CD4-positive, alpha-beta T cell treated with Interleukin-15 for 4 hours (primary cell): Measurements from ENCODE around the gene CCDC78.

Experiments used
- DNase-seq: peaks from one replicate; pipeline ENCODE4 v3.0.0-alpha.2; 2020; ENCODE audit warnings: low spot score

Gene CCDC78

DNA sequence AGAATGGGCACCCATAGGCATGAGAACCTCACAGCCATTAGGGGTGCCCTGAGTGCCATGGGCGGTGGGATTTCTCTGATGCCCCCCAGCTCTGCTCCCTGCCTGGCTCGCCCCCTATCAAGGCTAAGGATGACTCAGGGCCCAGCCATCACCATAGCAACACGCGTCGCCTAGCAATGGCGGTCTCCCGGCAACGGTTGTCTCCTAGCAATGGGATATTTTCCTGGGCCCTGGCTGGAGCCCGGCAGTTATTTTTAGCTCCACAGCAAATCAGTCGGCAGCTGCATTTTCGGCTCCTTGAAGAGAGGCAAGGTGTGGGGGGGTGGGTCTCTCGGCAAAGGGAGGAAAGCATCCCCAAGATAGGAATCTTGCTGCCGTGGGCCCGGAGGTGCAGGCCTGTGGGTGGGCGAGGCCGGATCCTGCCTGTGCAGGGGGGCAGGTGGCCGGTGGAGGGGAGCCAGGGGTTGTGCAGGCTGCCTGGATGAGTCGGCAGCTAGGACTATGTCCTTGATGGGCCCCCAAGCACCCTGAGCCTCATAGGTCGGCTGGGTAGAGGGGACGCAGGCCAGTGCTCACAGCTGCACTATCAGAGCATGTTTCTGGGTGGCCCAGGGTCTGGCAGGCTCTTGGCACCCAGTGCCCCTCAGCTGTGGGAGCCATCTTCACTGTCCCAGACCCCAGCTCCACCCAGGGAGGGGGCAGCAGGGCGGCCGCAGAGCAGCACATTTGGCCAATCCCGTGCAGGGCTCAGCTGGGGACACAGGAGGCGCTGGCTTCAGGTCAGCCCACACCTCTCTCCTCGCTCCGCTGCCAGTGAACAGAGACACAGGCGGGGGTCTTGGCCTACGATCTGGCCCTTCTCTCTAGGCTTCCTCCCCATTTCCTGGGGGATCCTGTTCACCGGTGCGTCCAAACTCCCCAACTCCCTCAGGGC, 16.4 kb downstream of the CCDC78 start:
- DNase-seq: no peak

DNA sequence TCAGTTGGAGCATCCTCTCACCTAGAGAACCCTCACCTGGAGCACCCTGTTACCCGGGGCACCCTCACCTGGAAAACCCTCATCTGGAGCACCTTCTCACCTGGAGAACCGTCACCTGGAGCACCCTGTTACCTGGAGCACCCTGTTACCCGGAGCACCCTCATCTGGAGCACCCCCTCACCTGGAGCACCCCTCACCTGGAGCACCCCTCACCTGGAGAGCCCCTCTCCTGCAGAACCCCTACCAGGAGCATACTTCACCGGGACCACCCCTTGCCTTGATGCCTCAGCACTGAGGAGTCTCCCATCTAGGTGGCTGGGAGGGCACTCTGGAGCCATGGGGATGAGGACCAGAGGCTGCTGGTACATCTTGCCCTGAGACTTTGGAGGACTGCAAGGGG, 17.3 kb downstream of the CCDC78 start:
- DNase-seq: no peak

DNA sequence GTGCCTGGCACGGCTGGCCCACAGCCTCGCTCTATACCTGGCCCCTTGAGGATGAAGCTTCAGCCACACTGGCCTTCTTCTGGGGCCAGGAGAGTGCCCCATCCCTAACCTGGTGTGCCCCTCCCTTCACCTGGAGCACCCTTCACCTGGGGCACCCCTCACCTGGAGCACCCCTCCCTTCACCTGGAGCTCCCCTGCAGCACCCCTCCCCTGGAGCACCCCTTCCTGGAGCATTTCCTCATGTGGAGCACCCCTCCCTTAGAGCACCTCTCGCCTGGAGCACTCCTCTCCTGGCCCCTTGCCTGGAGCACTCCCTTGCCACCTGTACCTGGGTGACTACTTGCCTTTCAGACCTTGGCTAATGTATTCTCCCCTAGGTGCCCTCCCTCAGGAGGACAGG, 18.2 kb downstream of the CCDC78 start:
- DNase-seq: no peak

DNA sequence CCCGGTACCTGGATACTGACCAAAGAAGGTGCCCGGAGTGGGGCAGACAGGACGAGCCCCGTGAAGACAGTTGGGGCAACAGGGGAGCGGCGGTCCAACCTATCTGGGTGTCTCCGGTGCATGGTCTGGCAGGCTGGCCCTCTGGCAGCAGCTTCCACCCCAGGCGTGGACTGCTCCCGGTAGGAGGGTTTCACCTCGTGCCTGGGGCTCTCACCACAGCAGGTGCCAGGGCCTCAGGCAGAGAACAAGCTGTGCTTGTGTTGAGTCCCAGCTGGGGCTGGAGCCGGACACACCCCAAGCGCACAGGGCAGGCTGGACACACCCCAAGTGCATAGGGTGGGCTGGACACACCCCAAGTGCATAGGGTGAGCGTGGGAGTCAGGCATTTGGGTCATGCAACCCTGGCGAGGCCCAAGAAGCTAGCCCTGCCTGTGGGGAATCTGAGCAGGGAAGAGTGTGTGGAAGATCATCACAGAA, 19.1 kb downstream of the CCDC78 start:
- no peak for DNase-seq

DNA sequence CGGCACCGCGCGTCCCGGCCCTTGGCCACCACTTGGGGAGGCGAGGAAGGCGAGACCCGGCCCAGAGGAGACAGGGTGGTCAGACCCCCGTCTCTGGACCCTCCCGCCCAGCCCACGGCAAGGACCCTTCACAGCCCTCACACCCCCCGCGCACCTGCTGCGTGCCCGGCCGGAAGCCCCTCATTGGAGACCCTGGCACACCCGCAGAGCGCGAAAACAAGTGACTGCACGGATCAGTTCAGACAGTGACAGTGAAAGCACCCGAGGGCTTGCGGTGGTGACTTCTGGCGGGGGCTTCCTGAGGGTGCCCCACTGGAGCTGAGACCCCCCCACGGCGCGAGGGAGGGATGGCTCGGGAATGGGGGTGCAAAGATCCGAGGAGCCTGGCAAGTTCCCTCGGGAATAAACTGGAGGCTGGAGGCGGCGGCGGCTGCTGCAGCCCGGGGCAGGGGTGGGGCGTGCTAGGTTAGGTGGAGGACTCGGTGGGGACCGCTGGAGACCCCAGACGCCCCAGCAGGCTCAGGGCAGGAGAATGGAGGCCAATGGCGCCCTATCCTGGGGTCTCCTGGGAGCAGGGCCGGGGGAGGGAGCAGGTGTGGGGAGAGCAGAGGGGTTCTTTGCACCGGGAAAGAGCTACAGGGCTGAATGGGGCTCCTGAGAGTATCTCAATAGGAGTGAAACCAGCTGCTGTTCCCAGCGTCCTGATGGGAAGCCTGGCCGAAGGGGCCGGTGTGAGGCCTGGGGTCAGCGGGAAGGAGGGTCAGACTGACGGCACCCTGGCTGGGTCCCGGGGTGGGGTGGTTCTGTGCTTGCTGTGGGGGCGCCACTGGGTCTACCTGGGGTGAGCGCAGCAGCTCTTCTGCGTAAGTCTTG, 19.8 kb downstream of the CCDC78 start:
- DNase-seq: no peak

- DNase-seq: no peak
Measured at GRCh38 chr16:705431-706188, 20.6 kb downstream of the CCDC78 start, which contains the start of gene FBXL16. Gene FBXL16 (minus strand): TSS chr16:705801. CDS start chr16:697405, 8,396 bp downstream.

- no peak for DNase-seq
Measured at GRCh38 chr16:704552-705380, 21.5 kb downstream of the CCDC78 start.

DNA sequence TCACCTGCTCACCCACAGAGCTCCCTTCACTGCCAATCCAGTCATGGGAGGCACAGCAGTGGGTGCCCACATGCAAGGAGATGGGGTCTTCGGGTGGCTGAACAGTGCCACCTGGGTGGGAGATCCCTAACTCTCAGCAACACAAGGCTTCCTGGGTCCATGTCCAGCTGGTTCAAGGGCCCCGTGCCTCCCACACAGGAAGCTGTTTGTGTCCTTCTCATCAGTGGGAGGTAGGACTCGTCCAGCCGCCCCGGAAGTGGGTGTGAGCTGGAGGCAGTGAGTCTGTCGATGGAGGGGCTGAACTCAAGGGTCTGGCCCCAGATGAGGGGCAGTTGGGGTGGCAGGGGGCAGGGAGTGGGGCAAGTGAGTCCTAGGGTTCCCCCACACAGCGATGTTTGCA, 22.2 kb downstream of the CCDC78 start:
- no peak for DNase-seq

DNA sequence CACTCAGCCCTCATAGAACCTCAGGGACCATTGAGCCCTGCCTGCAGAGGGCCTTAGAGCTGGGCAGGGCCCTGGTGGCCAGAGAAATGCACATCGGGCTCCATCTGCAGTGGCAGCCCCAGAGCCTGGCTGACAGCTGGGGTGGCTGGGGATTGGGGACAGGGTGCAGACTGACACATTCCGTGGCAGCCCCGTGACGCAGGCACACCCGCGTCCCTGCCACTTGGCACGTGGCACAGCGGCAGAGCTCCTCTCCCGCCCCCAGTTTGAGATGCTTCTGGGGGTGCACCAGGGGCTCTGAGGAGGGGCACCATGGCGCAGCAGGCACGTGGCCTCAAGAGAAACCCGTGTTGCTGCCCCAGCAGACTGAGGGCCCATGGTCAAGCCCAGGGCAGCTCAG, 22.8 kb downstream of the CCDC78 start:
- DNase-seq: no peak

DNA sequence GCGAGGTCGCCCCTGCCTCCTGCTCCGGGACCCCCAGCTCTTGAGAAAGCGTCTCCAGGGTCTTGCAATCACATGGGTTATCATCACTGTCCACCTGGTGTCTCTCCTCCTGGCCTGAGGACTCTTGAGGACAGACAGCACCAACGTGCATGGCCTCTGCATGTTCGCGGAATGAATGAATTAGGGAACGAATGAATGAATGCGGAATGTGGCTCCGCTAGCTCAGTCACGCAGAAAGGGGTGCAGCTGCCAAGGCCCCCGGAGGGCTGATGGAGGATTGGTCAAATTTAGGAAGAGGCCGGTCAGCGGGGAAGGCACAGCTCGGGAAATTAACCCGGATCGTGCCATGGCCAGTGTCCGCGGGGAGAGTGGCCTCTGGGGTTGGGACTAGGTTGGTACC, 23.9 kb downstream of the CCDC78 start:
- no peak for DNase-seq

- DNase-seq: peak; percentile 43
Measured at GRCh38 chr16:700684-701584, 25.3 kb downstream of the CCDC78 start.

- DNase-seq: no peak
Measured at GRCh38 chr16:698911-699671, 27.2 kb downstream of the CCDC78 start.

- DNase-seq: peak; percentile 67
Measured at GRCh38 chr16:695355-696089, 30.7 kb downstream of the CCDC78 start.

DNA sequence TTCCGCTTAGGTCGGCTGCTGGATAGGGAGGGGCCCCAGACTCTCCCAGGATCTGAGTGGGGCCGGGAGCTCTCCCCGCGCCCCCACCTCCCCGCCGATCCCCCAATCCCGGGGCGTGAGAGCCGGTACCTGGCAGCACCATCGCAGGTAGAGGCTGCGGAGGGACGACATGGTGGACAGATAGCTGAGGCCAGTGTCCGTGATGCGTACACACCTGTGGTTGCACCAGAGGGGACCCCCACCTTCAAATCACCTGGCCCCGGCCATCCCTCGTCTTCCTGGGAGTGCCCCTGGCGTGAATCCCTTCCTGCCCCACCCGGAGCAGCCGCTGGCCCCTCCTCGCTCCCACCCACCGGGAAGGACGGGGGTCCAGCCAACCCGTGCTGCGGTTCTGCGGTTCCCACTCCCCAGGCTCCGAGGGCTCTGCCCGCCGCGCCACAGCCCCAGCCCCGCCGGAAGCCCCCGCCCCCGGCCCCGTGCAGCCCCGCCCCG, 31.3 kb downstream of the CCDC78 start:
- DNase-seq: no peak

GRCh38 chr16:694187-694862, 31.9 kb downstream of the CCDC78 start:
- DNase-seq: no peak

DNA sequence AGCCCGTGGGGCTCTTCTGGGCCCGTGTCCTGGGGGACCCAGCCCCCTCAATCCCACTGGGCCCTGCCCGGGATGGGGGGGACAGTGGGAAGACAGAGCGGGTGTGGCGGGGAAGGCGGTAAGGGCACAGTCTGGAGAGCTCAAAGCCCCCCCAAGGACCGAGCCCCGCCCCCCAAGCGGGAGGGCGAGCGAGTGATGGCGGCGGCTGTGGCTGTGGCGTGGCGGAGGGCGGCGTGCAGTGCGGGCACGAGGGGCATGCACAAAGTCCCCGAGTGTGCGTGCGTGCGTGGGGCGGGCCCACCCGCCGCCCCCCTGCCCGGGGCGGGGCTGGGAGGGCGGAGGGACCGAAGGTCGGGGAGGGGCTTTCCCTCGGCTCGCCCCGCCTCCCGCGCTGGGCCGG, 32.5 kb downstream of the CCDC78 start:
- DNase-seq: no peak

DNA sequence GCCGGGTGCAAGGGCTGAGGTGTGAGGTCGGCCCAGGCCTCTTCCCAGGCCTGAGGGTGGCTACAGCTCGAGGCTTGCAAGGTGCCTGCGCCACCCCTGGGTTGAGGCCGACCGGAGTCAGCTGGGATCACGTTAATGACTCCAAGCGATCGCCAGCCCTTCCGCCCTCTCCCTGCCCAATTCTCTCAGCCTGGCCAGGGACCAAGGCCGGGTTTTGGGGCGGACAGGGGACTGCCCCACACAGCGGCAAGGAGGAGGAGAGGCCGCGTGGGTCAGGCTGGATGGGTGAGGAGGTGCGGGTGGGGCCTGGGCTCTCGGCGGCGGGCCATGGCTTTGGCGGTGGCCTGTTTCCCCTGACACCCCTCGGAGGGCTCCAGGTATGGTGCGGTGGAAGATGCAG, 32.9 kb downstream of the CCDC78 start:
- DNase-seq: no peak
